GM12878 (cell line): ENCODE results near the gene ARGLU1. TPM values are rescaled to one million over a fixed set of nuclear protein-coding genes. Genes with fewer than 3 reads are reported as not detected.

Source experiments
- ATAC-seq: fragments of 200-7000 bp; cut with Tn5 transposase; 3 replicates; pipeline ENCODE4 v1.9.1; 2020; ENCODE audit warnings: mild to moderate bottlenecking, moderate library complexity
- BruUV-seq: library from RNA; stranded (reverse); fragments of 400-500 nt; replicated peaks from 2 replicates; lab custom pipeline; 2021; lab: Mats Ljungman, UMichigan
- CTCF ChIA-PET: fragments of 300-600 bp; sonication (Branson Sonifier 250); formaldehyde crosslinking; extraction: SDS; loops from one replicate; lab custom pipeline; 2021; ENCODE audit warnings: inconsistent platforms; lab: Yijun Ruan, JAX
- POLR2A ChIA-PET: fragments of 350-600 bp; formaldehyde crosslinking; extraction: SDS; loops from one replicate; lab custom pipeline; 2021; ENCODE audit warnings: inconsistent platforms; lab: Charles Lee
- RAD21 ChIA-PET: fragments of 300-600 bp; sonication (Branson Sonifier 250); formaldehyde crosslinking; loops from one replicate; lab custom pipeline; 2023; ENCODE audit warnings: antibody characterized with exemption; ENCODE audit not compliant: unreplicated experiment; lab: Charles Lee
- SMC1A ChIA-PET: fragments of 300-600 bp; sonication (Branson Sonifier 250); formaldehyde crosslinking; loops from one replicate; lab custom pipeline; 2023; ENCODE audit not compliant: unreplicated experiment, uncharacterized antibody; lab: Charles Lee
- DNase-seq: peaks from one replicate; pipeline ENCODE4 v3.0.0-alpha.2; 2011; ENCODE audit warnings: low read depth, low spot score
- FAIRE-seq: peaks from 3 replicates; lab custom pipeline; 2011; peaks lifted over from hg19 to GRCh38; lab: Jason Lieb, UNC
- H2AFZ ChIP-seq: 2 replicates; pipeline ENCODE4 v1.6.0; 2011; ENCODE audit warnings: low read depth, low read length, control low read depth; ENCODE audit not compliant: control insufficient read depth
- H3K27ac ChIP-seq: 2 replicates; pipeline ENCODE4 v1.5.1; 2011; ENCODE audit warnings: control low read depth; ENCODE audit not compliant: control insufficient read depth, insufficient read depth
- H3K27me3 ChIP-seq, 2 experiments: replicated peaks in 1 of 2; 2 replicates each; pipeline versions ENCODE4 v1.6.0 to v1.6.1; 2011; ENCODE audit warnings: low read length in 1 of 2; ENCODE audit not compliant: control insufficient read depth in 2 of 2, insufficient read depth in 2 of 2
- H3K36me3 ChIP-seq, 2 experiments: 2 replicates each; pipeline ENCODE4 v1.5.1; 2011; ENCODE audit warnings: low read length in 1 of 2; ENCODE audit not compliant: control insufficient read depth in 2 of 2, insufficient read depth in 2 of 2
- H3K4me1 ChIP-seq: 2 replicates; pipeline ENCODE4 v1.6.1; 2011; ENCODE audit warnings: mild to moderate bottlenecking, low read length, moderate library complexity, mixed read lengths; ENCODE audit not compliant: control insufficient read depth, insufficient read depth
- H3K4me2 ChIP-seq: 2 replicates; pipeline ENCODE4 v1.6.0; 2011; ENCODE audit warnings: control low read depth; ENCODE audit not compliant: control insufficient read depth, insufficient read depth
- H3K4me3 ChIP-seq: fragments of 200-600 bp; sonication (generic); 2 replicates; pipeline ENCODE4 v1.5.1; 2016
- H3K79me2 ChIP-seq: 2 replicates; pipeline ENCODE4 v1.6.0; 2011; ENCODE audit warnings: low read length; ENCODE audit not compliant: control insufficient read depth, insufficient read depth
- H3K9ac ChIP-seq: 2 replicates; pipeline ENCODE4 v1.8.0; 2011; ENCODE audit warnings: low read length, control low read depth, mixed read lengths; ENCODE audit not compliant: control insufficient read depth, insufficient read depth
- H3K9me3 ChIP-seq: replicated peaks from 3 replicates; pipeline ENCODE4 v1.5.1; 2011; ENCODE audit warnings: mild to moderate bottlenecking, low read length; ENCODE audit not compliant: control insufficient read depth, insufficient read depth
- H4K20me1 ChIP-seq: 2 replicates; pipeline ENCODE4 v1.6.0; 2011; ENCODE audit not compliant: control insufficient read depth, insufficient read depth
- EP300 ChIP-seq, 2 experiments: fragments of 150-350 bp in 1 of 2; IDR thresholded peaks; 2 replicates each; pipeline ENCODE4 v1.6.1; 2011 to 2012; ENCODE audit warnings: low read depth in 2 of 2, low read length in 2 of 2, borderline replicate concordance in 1 of 2, improper control_type of control experiment in 1 of 2, inconsistent platforms in 1 of 2; ENCODE audit not compliant: control insufficient read depth in 1 of 2
- MTA2 ChIP-seq: fragments of 450-650 bp; IDR thresholded peaks from 2 replicates; pipeline ENCODE4 v1.6.1; 2016; ENCODE audit warnings: low read depth, mild to moderate bottlenecking, moderate library complexity
- MYB ChIP-seq: fragments of 150-350 bp; IDR thresholded peaks from 2 replicates; pipeline ENCODE4 v1.6.1; 2014; ENCODE audit warnings: mild to moderate bottlenecking, low read depth, low read length, borderline replicate concordance
- POLR2AphosphoS5 ChIP-seq: IDR thresholded peaks from 2 replicates; pipeline ENCODE4 v1.6.1; 2011; ENCODE audit warnings: mild to moderate bottlenecking, low read length, inconsistent platforms
- RELB ChIP-seq: fragments of 450-650 bp; IDR thresholded peaks from 2 replicates; pipeline ENCODE4 v1.6.1; 2017; ENCODE audit warnings: low read depth, mild to moderate bottlenecking, moderate library complexity
- RUNX3 ChIP-seq: IDR thresholded peaks from 2 replicates; pipeline ENCODE4 v1.6.1; 2012; ENCODE audit warnings: low read length, inconsistent platforms
- ZNF622 ChIP-seq: fragments of 450-650 bp; IDR thresholded peaks from 2 replicates; pipeline ENCODE4 v1.6.1; 2017; ENCODE audit warnings: mild to moderate bottlenecking, inconsistent platforms
- WGBS: methylation state at CpG from one replicate; pipeline ENCODE4 v1.1.6; 2016; ENCODE audit warnings: low lambda C conversion rate; ENCODE audit not compliant: insufficient replicate concordance, insufficient coverage; ENCODE audit errors: missing lambda C conversion rate; 5-methylcytosine and 5-hydroxymethylcytosine counted together
- in situ Hi-C: fragments of 300-500 bp; cut with MboI; formaldehyde crosslinking; loops from 9 replicates; pipeline ENCODE4 v1.14.3; 2018; ENCODE audit warnings: mixed read lengths
- intact Hi-C: fragments of 100-400 bp; cut with micrococcal nuclease; formaldehyde crosslinking; loops from one replicate; pipeline ENCODE4 v1.14.2; 2022; ENCODE audit not compliant: unreplicated experiment
- polyA plus RNA-seq, 11 experiments: library from polyadenylated mRNA; depleted of rRNA in 4 of 11; unstranded in 6 of 11; stranded (reverse) in 5 of 11; fragments of >200 nt; fragmentation: Nextera tagmentation in 4 of 11; fragmentation: Illumina TruSeq in 1 of 11; extraction: Ambion mirVana in 4 of 11; extraction: Trizol in 1 of 11; gene quantifications; 1 replicate in 1 of 11; 2 replicates in 10 of 11; pipeline versions ENCODE4 v1.2.1 to v1.2.3, GENCODE V29; 2011 to 2016; ENCODE audit warnings: inconsistent platforms in 2 of 11, missing spikeins in 2 of 11, low read depth in 1 of 11
- total RNA-seq, 4 experiments: library from RNA; depleted of rRNA in 3 of 4; stranded (reverse); fragments of >200 nt in 3 of 4; fragmentation: Illumina TruSeq in 1 of 4; extraction: Trizol in 1 of 4; gene quantifications; 2 replicates each; pipeline versions ENCODE4 v1.2.1 to v1.2.3, GENCODE V29; 2013 to 2021

ARGLU1 gene
- total and polyA plus RNA-seq, 10 of the 15 experiments (the other 5 are each of a cell fraction or from before 2014, with no cell fraction given) = 47.1 to 197 (median 98.3) TPM

GRCh38 chr13:106548064-106548696 is 19.8 kb downstream of the ARGLU1 start:
- H3K9ac ChIP-seq = no peak overlapping the region
- no peaks in the 10 kb centered on the region for H3K4me1 ChIP-seq
- ATAC-seq = no peak
- H4K20me1 ChIP-seq = peaks cover 3% of the 10 kb centered on the region; the same call in 1 of the 2 replicates
- peaks cover 2 to 31% of the 10 kb centered on the region in 2 experiments for H3K36me3 ChIP-seq
- H2AFZ ChIP-seq = no peak overlapping the region
- WGBS = 33% methylated on average over 3 of the region's 3 CpGs
- in situ Hi-C loops = loop anchor here (25.0 kb wide), 1 partner anchor 1561 kb away; no protein-coding TSS in a partner anchor
- no peak for FAIRE-seq
- BruUV-seq = no TSS peak
- H3K9me3 ChIP-seq = no peaks in the 10 kb centered on the region
- H3K4me2 ChIP-seq = no peak overlapping the region
- no peak overlapping the region for H3K27ac ChIP-seq
- H3K79me2 ChIP-seq = peaks cover 45% of the 10 kb centered on the region
- RAD21 ChIA-PET = no interaction called here
- CTCF ChIA-PET = interaction anchor here (1.0 kb wide), 2 partner anchors 12 to 15 kb away, joined by 3 to 4 read pairs; no protein-coding TSS in a partner anchor
- TF ChIP-seq MTA2 (no peak), RELB (no peak), RUNX3 (no peak), EP300 (IDR thresholded peaks at IDR 0.05; ENCODE audit: borderline replicate concordance in 1 of 2, control insufficient read depth in 1 of 2, low read depth in 2 of 2, low read length in 2 of 2) (no peak), MYB (no peak), ZNF622 (no peak), POLR2AphosphoS5 (0 out of 2 replicates have a peak, but pooled peaks have one; percentile 40)
- no peak overlapping the region for H3K4me3 ChIP-seq
- intact Hi-C loops = no loop called here
- POLR2A ChIA-PET = no interaction called here
- no peaks in the 10 kb centered on the region for H3K27me3 ChIP-seq
- SMC1A ChIA-PET = no interaction called here
- no peak for DNase-seq
